Measurements from ENCODE around the gene TRAPPC2.

The TRAPPC2 gene

GRCh38 chrX:13752141-13752540 lies 17.7 kb upstream of the TRAPPC2 start:
- TF ChIP-seq CTCF (IDR thresholded peaks at IDR 0.05; ENCODE audit: insufficient read depth, low read length, missing control alignments), result no peak
- no peak overlapping the region for H3K4me3 ChIP-seq (ENCODE audit: low read depth, low read length)
- ChIA-PET CTCF (interaction anchor here (1.0 to 3.1 kb wide), 4 partner anchors 9 to 284 kb away, joined by 3 to 16 read pairs (median 4); no protein-coding TSS in a partner anchor), POLR2A (no interaction called here)
- DNase-seq (ENCODE audit: low read depth, low spot score), result no peak

GRCh38 chrX:13750812-13751211 lies 16.4 kb upstream of the TRAPPC2 start:
- POLR2A ChIA-PET, result no interaction called here
- no peak for TF ChIP-seq CTCF (IDR thresholded peaks at IDR 0.05; ENCODE audit: insufficient read depth, low read length, missing control alignments)

GRCh38 chrX:13750204-13750603 lies 15.8 kb upstream of the TRAPPC2 start:
- POLR2A ChIA-PET, result no interaction called here
- DNase-seq (ENCODE audit: low read depth, low spot score), result no peak
- CTCF ChIA-PET, result interaction anchor here (0.7 to 3.3 kb wide), 13 partner anchors 10 to 284 kb away, joined by 3 to 25 read pairs (median 4); partner anchors contain the start of genes GEMIN8, OFD1 and TRAPPC2
- TF ChIP-seq CTCF (IDR thresholded peaks at IDR 0.05; ENCODE audit: insufficient read depth, low read length, missing control alignments), result peak; percentile 18
- H3K4me3 ChIP-seq (ENCODE audit: low read depth, low read length), result no peak overlapping the region

More at GRCh38 chrX:13750812-13751211, 16.4 kb upstream of the TRAPPC2 start:
- DNase-seq (ENCODE audit: low read depth, low spot score), result no peak
- CTCF ChIA-PET, result interaction anchor here (0.8 to 3.3 kb wide), 10 partner anchors 14 to 850 kb away, joined by 3 to 25 read pairs (median 7); partner anchors contain the start of gene GEMIN8
- no peak overlapping the region for H3K4me3 ChIP-seq (ENCODE audit: low read depth, low read length)

GRCh38 chrX:13748486-13748885 lies 14.1 kb upstream of the TRAPPC2 start:
- TF ChIP-seq CTCF (IDR thresholded peaks at IDR 0.05; ENCODE audit: insufficient read depth, low read length, missing control alignments), result no peak
- no peak for DNase-seq (ENCODE audit: low read depth, low spot score)
- H3K4me3 ChIP-seq (ENCODE audit: low read depth, low read length), result no peak overlapping the region
- POLR2A ChIA-PET, result no interaction called here
- CTCF ChIA-PET, result interaction anchor here (0.9 to 3.6 kb wide), 13 partner anchors 8 to 934 kb away, joined by 3 to 30 read pairs (median 5); partner anchors contain the start of genes GEMIN8, OFD1 and TRAPPC2

GRCh38 chrX:13747836-13748235 lies 13.4 kb upstream of the TRAPPC2 start:
- TF ChIP-seq CTCF (IDR thresholded peaks at IDR 0.05; ENCODE audit: insufficient read depth, low read length, missing control alignments), result peak; percentile 37
- H3K4me3 ChIP-seq (ENCODE audit: low read depth, low read length), result no peak overlapping the region
- ChIA-PET CTCF (interaction anchor here (0.9 to 3.6 kb wide), 11 partner anchors 10 to 286 kb away, joined by 3 to 30 read pairs (median 5); partner anchors contain the start of genes OFD1 and TRAPPC2), POLR2A (no interaction called here)
- no peak for DNase-seq (ENCODE audit: low read depth, low spot score)

- POLR2A ChIA-PET, result no interaction called here
- CTCF ChIA-PET, result interaction anchor here (0.8 to 1.1 kb wide), 4 partner anchors 8 to 297 kb away, joined by 3 to 4 read pairs (median 4); partner anchors contain the start of genes OFD1 and TRAPPC2
- TF ChIP-seq CTCF (IDR thresholded peaks at IDR 0.05; ENCODE audit: insufficient read depth, low read length, missing control alignments), result no peak
- no peak for DNase-seq (ENCODE audit: low read depth, low spot score)
- no peak overlapping the region for H3K4me3 ChIP-seq (ENCODE audit: low read depth, low read length)
These were observed 8.2 kb upstream of the TRAPPC2 start for GRCh38 chrX:13742397-13743176.

All from AG04449 (cell line).